ENCODE measurements around the gene CFAP65. TPM values are rescaled to one million over a fixed set of nuclear protein-coding genes. Genes with fewer than 3 reads are reported as not detected.

Gene CFAP65
- not detected in 2 replicates for total RNA-seq

GRCh38 chr2:219041252-219041651 lies at the start of gene CFAP65:
Gene CFAP65, minus strand, starts transcription at chr2:219041516. Its CDS starts 2,468 bp downstream, at chr2:219039048.

GRCh38 chr2:219060821-219061791 lies 19.8 kb upstream of the CFAP65 start, which contains the start of gene IHH:
Gene IHH, minus strand, starts transcription at chr2:219060921. Its CDS starts 454 bp downstream, at chr2:219060467.

GRCh38 chr2:218993345-218994315 lies 47.7 kb downstream of the CFAP65 start, which contains the start of gene CRYBA2:
Gene CRYBA2, minus strand, starts transcription at chr2:218993422. Its CDS starts 246 bp downstream, at chr2:218993176.

GRCh38 chr2:218985021-218985324 lies 56.3 kb downstream of the CFAP65 start, which contains the start of gene FEV:
Gene FEV, minus strand, starts transcription at chr2:218985184. Its CDS starts 109 bp downstream, at chr2:218985075.

GRCh38 chr2:218959141-218959731 lies 82.1 kb downstream of the CFAP65 start, which contains the start of gene CDK5R2:
Gene CDK5R2, plus strand, starts transcription at chr2:218959666. Its CDS starts 155 bp downstream, at chr2:218959821.

Other genes with a start within 250 kb of the CFAP65 start
- not detected in 2 replicates for gene PRKAG3, start 209.7 kb downstream of the CFAP65 start, total RNA-seq
- gene WNT6, start 181.7 kb downstream of the CFAP65 start, total RNA-seq = not detected in 2 replicates
- gene WNT10A, start 160.7 kb downstream of the CFAP65 start, total RNA-seq = not detected in 2 replicates
- not detected in 2 replicates for gene CDK5R2, start 81.8 kb downstream of the CFAP65 start, total RNA-seq
- gene FEV, start 56.3 kb downstream of the CFAP65 start, total RNA-seq = not detected in 2 replicates
- gene CRYBA2, start 48.1 kb downstream of the CFAP65 start, total RNA-seq = not detected in 2 replicates
- under 0.01 TPM in 1 of 2 replicates, not detected in the other for gene IHH, start 19.4 kb upstream of the CFAP65 start, total RNA-seq
- 13.5 and 21.2 TPM in 2 replicates for gene NHEJ1, start 119.3 kb upstream of the CFAP65 start, total RNA-seq
- gene SLC23A3, start 128.5 kb upstream of the CFAP65 start, total RNA-seq = 0.16 TPM in 1 of 2 replicates, not detected in the other
- gene CNPPD1, start 135.4 kb upstream of the CFAP65 start, total RNA-seq = 16.1 and 32.9 TPM in 2 replicates
- gene RETREG2, start 136.8 kb upstream of the CFAP65 start, total RNA-seq = 49.9 and 67.9 TPM in 2 replicates
- 17.0 and 32.6 TPM in 2 replicates for gene ZFAND2B, start 165.3 kb upstream of the CFAP65 start, total RNA-seq
- gene ABCB6, start 177.4 kb upstream of the CFAP65 start, total RNA-seq = 39.9 and 46.0 TPM in 2 replicates
- 57.6 and 109 TPM in 2 replicates for gene ATG9A, start 188.1 kb upstream of the CFAP65 start, total RNA-seq
- 45.8 and 58.7 TPM in 2 replicates for gene ANKZF1, start 188.3 kb upstream of the CFAP65 start, total RNA-seq
- gene GLB1L, start 203.9 kb upstream of the CFAP65 start, total RNA-seq = 4.7 and 14.8 TPM in 2 replicates
- gene STK16, start 204.0 kb upstream of the CFAP65 start, total RNA-seq = 11.2 and 17.3 TPM in 2 replicates
- gene TUBA4B, start 211.7 kb upstream of the CFAP65 start, total RNA-seq = not detected in 2 replicates
- gene TUBA4A, start 212.4 kb upstream of the CFAP65 start, total RNA-seq = 16.4 and 39.2 TPM in 2 replicates
- gene DNAJB2, start 237.8 kb upstream of the CFAP65 start, total RNA-seq = 32.9 and 35.3 TPM in 2 replicates